Endothelial cell of umbilical vein (primary cell): ENCODE data around the gene PTPN14. TPM values are rescaled to one million over a fixed set of nuclear protein-coding genes. Genes with fewer than 3 reads are reported as not detected.

ENCODE experiments used
- BruUV-seq: library from RNA; stranded (reverse); fragments of 400-500 nt; replicated peaks from 2 replicates; lab custom pipeline; 2021; lab: Mats Ljungman, UMichigan
- CTCF ChIA-PET: fragments of 300-600, 350-600 bp; sonication (Branson Sonifier 250); formaldehyde crosslinking; loops from one replicate; lab custom pipeline; 2021; ENCODE audit warnings: antibody characterized with exemption, inconsistent platforms; lab: Charles Lee
- POLR2A ChIA-PET: fragments of 300-600, 350-600 bp; sonication (Branson Sonifier 250); formaldehyde crosslinking; loops from one replicate; lab custom pipeline; 2021; ENCODE audit warnings: antibody characterized with exemption, inconsistent platforms; lab: Charles Lee
- DNase-seq: peaks from one replicate; pipeline ENCODE4 v3.0.0-alpha.2; 2011; ENCODE audit warnings: low read depth, low spot score
- FAIRE-seq: peaks from 2 replicates; lab custom pipeline; 2011; peaks lifted over from hg19 to GRCh38; lab: Jason Lieb, UNC
- H2AFZ ChIP-seq: 2 replicates; pipeline ENCODE4 v1.6.0; 2012; ENCODE audit warnings: low read depth, low read length, control low read depth, inconsistent platforms
- H3K27ac ChIP-seq: 2 replicates; pipeline ENCODE4 v1.5.1; 2011; ENCODE audit warnings: low read depth, mild to moderate bottlenecking, control low read depth, low read length, moderate library complexity; ENCODE audit not compliant: insufficient read depth
- H3K27me3 ChIP-seq, 2 experiments: 2 replicates each; pipeline versions ENCODE4 v1.6.0 to v1.6.1; 2011; ENCODE audit warnings: low read length in 2 of 2, mixed read lengths in 1 of 2; ENCODE audit not compliant: control insufficient read depth in 2 of 2, insufficient read depth in 2 of 2
- H3K36me3 ChIP-seq, 2 experiments: 2 replicates in 1 of 2; 3 replicates in 1 of 2; pipeline ENCODE4 v1.5.1; 2011; ENCODE audit warnings: low read length in 2 of 2, mild to moderate bottlenecking in 1 of 2, moderate library complexity in 1 of 2; ENCODE audit not compliant: control insufficient read depth in 2 of 2, insufficient read depth in 2 of 2; ENCODE audit errors: extremely low read depth in 1 of 2
- H3K4me1 ChIP-seq: 3 replicates; pipeline ENCODE4 v1.5.1; 2011; ENCODE audit warnings: mild to moderate bottlenecking, low read length; ENCODE audit not compliant: control insufficient read depth, insufficient read depth; ENCODE audit errors: extremely low read depth
- H3K4me2 ChIP-seq: 2 replicates; pipeline ENCODE4 v1.6.1; 2011; ENCODE audit warnings: low read length, control low read depth, mixed read lengths; ENCODE audit not compliant: insufficient read depth
- H3K4me3 ChIP-seq, 3 experiments: fragments of 200-600 bp in 1 of 3; sonication (generic), shearing (Covaris generic) in 1 of 3; replicated peaks in 1 of 3; 2 replicates each; pipeline ENCODE4 v1.5.1; 2011 to 2016; ENCODE audit warnings: control low read depth in 3 of 3, low read length in 3 of 3, mild to moderate bottlenecking in 2 of 3, inconsistent platforms in 1 of 3, low read depth in 1 of 3, moderate library complexity in 1 of 3; ENCODE audit not compliant: insufficient read depth in 1 of 3
- H3K79me2 ChIP-seq: 2 replicates; pipeline ENCODE4 v1.6.0; 2012; ENCODE audit warnings: low read length, inconsistent platforms; ENCODE audit not compliant: control insufficient read depth, insufficient read depth
- H3K9ac ChIP-seq: replicated peaks from 2 replicates; pipeline ENCODE3; 2011; ENCODE audit warnings: low read length, control low read depth; ENCODE audit not compliant: insufficient read depth; ENCODE audit errors: extremely low read depth
- H3K9me1 ChIP-seq: replicated peaks from 3 replicates; pipeline ENCODE4 v1.6.0; 2011; ENCODE audit warnings: mild to moderate bottlenecking, low read length; ENCODE audit not compliant: control insufficient read depth, insufficient read depth; ENCODE audit errors: extremely low read depth
- H3K9me3 ChIP-seq: replicated peaks from 2 replicates; pipeline ENCODE4 v1.5.1; 2012; ENCODE audit warnings: low read length, inconsistent platforms; ENCODE audit not compliant: control insufficient read depth, insufficient read depth
- H4K20me1 ChIP-seq: replicated peaks from 2 replicates; pipeline ENCODE3; 2011; ENCODE audit warnings: mild to moderate bottlenecking, low read length; ENCODE audit not compliant: control insufficient read depth, insufficient read depth; ENCODE audit errors: extremely low read depth
- EZH2 ChIP-seq: IDR thresholded peaks from 2 replicates; pipeline ENCODE4 v1.6.1; 2012; ENCODE audit warnings: borderline replicate concordance, low read depth, mild to moderate bottlenecking, moderate library complexity, low read length, inconsistent platforms; ENCODE audit not compliant: severe bottlenecking
- FOS ChIP-seq: IDR thresholded peaks from 2 replicates; pipeline ENCODE4 v1.6.1; 2011; ENCODE audit warnings: mild to moderate bottlenecking, low read length, moderate library complexity, borderline replicate concordance; ENCODE audit not compliant: insufficient read depth
- GATA2 ChIP-seq: IDR thresholded peaks from 2 replicates; pipeline ENCODE4 v1.7.0; 2011; ENCODE audit warnings: low read depth, mild to moderate bottlenecking, moderate library complexity, mixed read lengths, low read length; ENCODE audit not compliant: insufficient read length, insufficient read depth
- JUN ChIP-seq: IDR thresholded peaks from 2 replicates; pipeline ENCODE4 v1.6.1; 2011; ENCODE audit warnings: borderline replicate concordance, low read depth; ENCODE audit not compliant: insufficient read length, insufficient read depth
- MYC ChIP-seq: IDR thresholded peaks from one replicate; pipeline ENCODE4 v1.6.1; 2011; ENCODE audit warnings: mild to moderate bottlenecking, low read depth, low read length
- POLR2A ChIP-seq: IDR thresholded peaks from 2 replicates; pipeline ENCODE4 v1.6.1; 2012; ENCODE audit warnings: low read depth, mild to moderate bottlenecking, control low read depth, low read length
- POLR2AphosphoS5 ChIP-seq: IDR thresholded peaks from 2 replicates; pipeline ENCODE4 v1.6.1; 2012; ENCODE audit warnings: low read depth, mild to moderate bottlenecking, control low read depth, low read length, moderate library complexity; ENCODE audit not compliant: insufficient read depth
- dilution Hi-C: fragments of 300-500 bp; cut with MboI; formaldehyde crosslinking; loops from one replicate; pipeline ENCODE4 v1.15.0; 2019; ENCODE audit warnings: low sequenced_read_pairs; ENCODE audit not compliant: extremely low pct_ligation_motif_present
- intact Hi-C: fragments of 100-400 bp; cut with micrococcal nuclease; formaldehyde crosslinking; loops from one replicate; pipeline ENCODE4 v1.10.0; 2022
- polyA plus RNA-seq, 4 experiments: library from polyadenylated mRNA; depleted of rRNA in 3 of 4; stranded (reverse) in 3 of 4; unstranded in 1 of 4; fragments of >200 nt; gene quantifications; 2 replicates each; pipeline versions ENCODE4 v1.2.1 to v1.2.3, GENCODE V29; 2011 to 2012; ENCODE audit warnings: missing spikeins in 1 of 4
- total RNA-seq: library from RNA; stranded (reverse); gene quantifications from 2 replicates; pipeline ENCODE4 v1.2.3, GENCODE V29; 2021
- TF ChIP-seq, protein P1 (sequence below): IDR thresholded peaks from 2 replicates; pipeline ENCODE4 v1.6.1; 2011; ENCODE audit not compliant: insufficient read depth, insufficient read length
- TF ChIP-seq, protein P2 (sequence below), 2 donors: IDR thresholded peaks; 1 replicate in 1 of 2; 2 replicates in 1 of 2; pipeline ENCODE4 v1.5.1; 2011; ENCODE audit warnings: low read length in 2 of 2, mild to moderate bottlenecking in 2 of 2, moderate library complexity in 2 of 2, control low read depth in 1 of 2, inconsistent platforms in 1 of 2, low read depth in 1 of 2; ENCODE audit not compliant: insufficient read depth in 1 of 2; ENCODE audit errors: extremely low read depth in 1 of 2

The PTPN14 gene
- total and polyA plus RNA-seq, 2 donors (not counting 3 experiments of a cell fraction or from before 2014, with no cell fraction given): 18.5 to 93.0 TPM

GRCh38 chr1:214538496-214538895, 12.9 kb downstream of the PTPN14 start:
- CTCF ChIA-PET: interaction anchor here (0.7 to 1.4 kb wide), 5 partner anchors 9 to 150 kb away, joined by 3 to 8 read pairs (median 4); no protein-coding TSS in a partner anchor
- no peak overlapping the region for H3K4me2 ChIP-seq
- dilution Hi-C loops: no loop called here

More at GRCh38 chr1:214538496-214538895, 12.9 kb downstream of the PTPN14 start:
- Histone ChIP-seq H3K9ac (no peak overlapping the region), H4K20me1 (peaks cover 28% of the 10 kb centered on the region), H3K36me3 (no peaks in the 10 kb centered on the region), H2AFZ (no peak overlapping the region), H3K9me1 (no peaks in the 10 kb centered on the region), H3K79me2 (peaks cover 97% of the 10 kb centered on the region), H3K9me3 (no peaks in the 10 kb centered on the region), H3K4me1 (peaks cover 24% of the 10 kb centered on the region), H3K27ac (no peak overlapping the region), H3K4me3 (no peak overlapping the region), H3K27me3 (no peaks in the 10 kb centered on the region)
- POLR2A ChIA-PET: interaction anchor here (0.6 kb wide), 1 partner anchor 13 kb away, joined by 4 read pairs; the partner anchor contains the start of gene PTPN14
- intact Hi-C loops: loop anchor here (2.0 kb wide), 1 partner anchor 14 kb away; no protein-coding TSS in a partner anchor
- FAIRE-seq (no peak), DNase-seq (no peak)
- TF ChIP-seq POLR2AphosphoS5 (no peak), GATA2 (no peak), JUN (no peak), FOS (no peak), POLR2A (no peak), MYC (no peak), EZH2 (no peak)
- TF ChIP-seq, protein P1, sequence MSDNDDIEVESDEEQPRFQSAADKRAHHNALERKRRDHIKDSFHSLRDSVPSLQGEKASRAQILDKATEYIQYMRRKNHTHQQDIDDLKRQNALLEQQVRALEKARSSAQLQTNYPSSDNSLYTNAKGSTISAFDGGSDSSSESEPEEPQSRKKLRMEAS: no peak
- TF ChIP-seq, protein P2, sequence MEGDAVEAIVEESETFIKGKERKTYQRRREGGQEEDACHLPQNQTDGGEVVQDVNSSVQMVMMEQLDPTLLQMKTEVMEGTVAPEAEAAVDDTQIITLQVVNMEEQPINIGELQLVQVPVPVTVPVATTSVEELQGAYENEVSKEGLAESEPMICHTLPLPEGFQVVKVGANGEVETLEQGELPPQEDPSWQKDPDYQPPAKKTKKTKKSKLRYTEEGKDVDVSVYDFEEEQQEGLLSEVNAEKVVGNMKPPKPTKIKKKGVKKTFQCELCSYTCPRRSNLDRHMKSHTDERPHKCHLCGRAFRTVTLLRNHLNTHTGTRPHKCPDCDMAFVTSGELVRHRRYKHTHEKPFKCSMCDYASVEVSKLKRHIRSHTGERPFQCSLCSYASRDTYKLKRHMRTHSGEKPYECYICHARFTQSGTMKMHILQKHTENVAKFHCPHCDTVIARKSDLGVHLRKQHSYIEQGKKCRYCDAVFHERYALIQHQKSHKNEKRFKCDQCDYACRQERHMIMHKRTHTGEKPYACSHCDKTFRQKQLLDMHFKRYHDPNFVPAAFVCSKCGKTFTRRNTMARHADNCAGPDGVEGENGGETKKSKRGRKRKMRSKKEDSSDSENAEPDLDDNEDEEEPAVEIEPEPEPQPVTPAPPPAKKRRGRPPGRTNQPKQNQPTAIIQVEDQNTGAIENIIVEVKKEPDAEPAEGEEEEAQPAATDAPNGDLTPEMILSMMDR (IDR thresholded peaks at IDR 0.05; ENCODE audit: extremely low read depth in 1 of 2, insufficient read depth in 1 of 2, low read depth in 1 of 2, low read length in 2 of 2): no peak
- no TSS peak for BruUV-seq
